DOHH2 (cell line): ENCODE measurements around the gene KNL1.

Experiments
- H3F3A ChIP-seq: fragments of 200-600 bp; sonication (generic), shearing (Covaris generic); 2 replicates; pipeline ENCODE4 v1.6.0; 2016; ENCODE audit warnings: antibody characterized with exemption, mild to moderate bottlenecking; ENCODE audit not compliant: control insufficient read depth, insufficient read depth
- H3K27ac ChIP-seq: fragments of 200-600 bp; sonication (generic); 2 replicates; pipeline ENCODE4 v1.5.1; 2014; ENCODE audit warnings: low read depth, mild to moderate bottlenecking, low read length, moderate library complexity
- H3K27me3 ChIP-seq: fragments of 200-600 bp; sonication (generic); 2 replicates; pipeline ENCODE4 v1.6.1; 2014; ENCODE audit warnings: mild to moderate bottlenecking, low read length, mixed read lengths; ENCODE audit not compliant: control insufficient read depth
- H3K36me3 ChIP-seq: fragments of 200-600 bp; sonication (generic); 2 replicates; pipeline ENCODE4 v1.6.1; 2014; ENCODE audit warnings: mild to moderate bottlenecking, low read length, moderate library complexity, mixed read lengths; ENCODE audit not compliant: control insufficient read depth
- H3K4me1 ChIP-seq: fragments of 200-600 bp; sonication (generic); 2 replicates; pipeline ENCODE4 v1.6.1; 2014; ENCODE audit warnings: mild to moderate bottlenecking, low read length, mixed read lengths; ENCODE audit not compliant: control insufficient read depth
- H3K4me2 ChIP-seq: fragments of 200-600 bp; sonication (generic); 2 replicates; pipeline ENCODE4 v1.6.0; 2014; ENCODE audit warnings: mild to moderate bottlenecking, low read length, moderate library complexity
- H3K4me3 ChIP-seq: fragments of 200-600 bp; sonication (generic); 2 replicates; pipeline ENCODE4 v1.5.1; 2014; ENCODE audit warnings: mild to moderate bottlenecking, low read length, mixed read lengths
- H3K79me2 ChIP-seq: fragments of 200-600 bp; sonication (generic); 2 replicates; pipeline ENCODE4 v1.6.1; 2014; ENCODE audit warnings: mild to moderate bottlenecking, low read length, mixed read lengths; ENCODE audit not compliant: control insufficient read depth
- H3K9me2 ChIP-seq: fragments of 200-600 bp; sonication (generic); replicated peaks from 2 replicates; pipeline ENCODE4 v1.6.1; 2014; ENCODE audit warnings: mild to moderate bottlenecking, low read length, mixed read lengths; ENCODE audit not compliant: control insufficient read depth
- H3K9me3 ChIP-seq: fragments of 200-600 bp; sonication (generic); 2 replicates; pipeline ENCODE4 v1.6.1; 2014; ENCODE audit warnings: antibody characterized with exemption, low read length, mixed read lengths; ENCODE audit not compliant: control insufficient read depth, insufficient read depth
- H4K20me1 ChIP-seq: fragments of 200-600 bp; sonication (generic); 2 replicates; pipeline ENCODE4 v1.6.0; 2014; ENCODE audit warnings: low read depth, mild to moderate bottlenecking, antibody characterized with exemption, low read length, moderate library complexity; ENCODE audit not compliant: control insufficient read depth, insufficient read depth
- EZH2phosphoT487 ChIP-seq: fragments of 200-600 bp; sonication (generic); IDR thresholded peaks from 2 replicates; pipeline ENCODE4 v1.6.1; 2017; ENCODE audit warnings: borderline replicate concordance, mild to moderate bottlenecking, antibody characterized with exemption, low read length, moderate library complexity, mixed read lengths
- TF ChIP-seq, protein P1 (sequence below): fragments of 200-600 bp; sonication (generic); IDR thresholded peaks from one replicate; pipeline ENCODE4 v1.5.1; 2014; ENCODE audit warnings: antibody characterized with exemption, mild to moderate bottlenecking, low read depth, low read length; ENCODE audit not compliant: poor library complexity, severe bottlenecking

Gene KNL1

DNA sequence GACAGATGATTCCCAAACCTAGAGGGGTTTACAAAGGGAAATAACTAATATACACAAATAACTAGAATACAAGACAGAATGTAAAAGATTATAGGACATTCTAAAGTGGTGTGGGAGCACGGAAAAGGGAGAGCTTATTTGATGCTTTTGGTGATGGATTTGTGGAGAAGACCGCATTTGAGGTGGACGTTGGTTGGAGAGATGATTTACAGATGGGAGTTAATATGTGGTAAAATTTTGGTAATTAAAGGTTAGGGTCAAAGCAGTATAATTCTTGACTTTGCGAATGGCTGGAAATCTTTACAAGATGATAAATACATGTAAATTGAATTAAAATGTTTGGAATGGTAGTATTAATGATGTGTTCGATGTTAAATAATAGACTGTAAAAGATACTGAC, 1.2 kb downstream of the KNL1 start:
- Histone ChIP-seq H4K20me1 (0 out of 2 replicates have a peak, but pooled peaks cover 5% of the 10 kb centered on the region), H3K4me1 (peaks cover 60% of the 10 kb centered on the region), H3K9me2 (no peaks in the 10 kb centered on the region), H3K27ac (peak overlapping the region; percentile 92), H3K79me2 (peaks cover 60% of the 10 kb centered on the region), H3K4me2 (peak overlapping the region; percentile 64), H3K4me3 (peak overlapping the region; percentile 87), H3K9me3 (no peaks in the 10 kb centered on the region), H3K27me3 (0 out of 2 replicates have a peak, but pooled peaks cover 3% of the 10 kb centered on the region), H3F3A (peaks cover 10% of the 10 kb centered on the region), H3K36me3 (peaks cover 30% of the 10 kb centered on the region)
- TF ChIP-seq, protein P1, sequence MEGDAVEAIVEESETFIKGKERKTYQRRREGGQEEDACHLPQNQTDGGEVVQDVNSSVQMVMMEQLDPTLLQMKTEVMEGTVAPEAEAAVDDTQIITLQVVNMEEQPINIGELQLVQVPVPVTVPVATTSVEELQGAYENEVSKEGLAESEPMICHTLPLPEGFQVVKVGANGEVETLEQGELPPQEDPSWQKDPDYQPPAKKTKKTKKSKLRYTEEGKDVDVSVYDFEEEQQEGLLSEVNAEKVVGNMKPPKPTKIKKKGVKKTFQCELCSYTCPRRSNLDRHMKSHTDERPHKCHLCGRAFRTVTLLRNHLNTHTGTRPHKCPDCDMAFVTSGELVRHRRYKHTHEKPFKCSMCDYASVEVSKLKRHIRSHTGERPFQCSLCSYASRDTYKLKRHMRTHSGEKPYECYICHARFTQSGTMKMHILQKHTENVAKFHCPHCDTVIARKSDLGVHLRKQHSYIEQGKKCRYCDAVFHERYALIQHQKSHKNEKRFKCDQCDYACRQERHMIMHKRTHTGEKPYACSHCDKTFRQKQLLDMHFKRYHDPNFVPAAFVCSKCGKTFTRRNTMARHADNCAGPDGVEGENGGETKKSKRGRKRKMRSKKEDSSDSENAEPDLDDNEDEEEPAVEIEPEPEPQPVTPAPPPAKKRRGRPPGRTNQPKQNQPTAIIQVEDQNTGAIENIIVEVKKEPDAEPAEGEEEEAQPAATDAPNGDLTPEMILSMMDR, result no peak
- no peak for TF ChIP-seq EZH2phosphoT487

DNA sequence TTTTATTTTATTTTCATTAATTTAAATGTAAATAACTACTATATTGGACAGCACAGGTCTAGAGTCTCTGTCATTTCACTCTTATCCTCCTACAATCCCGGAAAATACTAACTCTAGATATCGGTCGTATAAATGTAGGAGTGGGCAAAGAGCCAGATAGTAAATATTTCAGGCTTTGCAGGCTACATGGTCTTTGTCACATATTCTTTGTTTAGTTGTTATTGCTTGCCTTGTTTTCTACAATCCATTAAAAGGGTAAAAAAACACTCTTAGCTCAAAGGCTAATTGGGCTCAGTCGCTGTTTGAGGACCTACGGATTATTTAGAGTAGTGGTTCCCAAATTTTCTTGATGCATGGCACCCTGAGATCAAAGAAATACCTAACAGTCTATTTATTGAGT, 1.7 kb downstream of the KNL1 start:
- peaks cover 66% of the 10 kb centered on the region for H3K79me2 ChIP-seq
- H3K27me3 ChIP-seq, result no peaks in the 10 kb centered on the region
- H3K36me3 ChIP-seq, result peaks cover 32% of the 10 kb centered on the region
- peak overlapping the region; percentile 64 for H3K4me2 ChIP-seq
- H4K20me1 ChIP-seq, result 0 out of 2 replicates have a peak, but pooled peaks cover 5% of the 10 kb centered on the region
- H3K27ac ChIP-seq, result no peak overlapping the region
- H3F3A ChIP-seq, result peaks cover 14% of the 10 kb centered on the region
- H3K9me3 ChIP-seq, result no peaks in the 10 kb centered on the region
- no peaks in the 10 kb centered on the region for H3K9me2 ChIP-seq
- H3K4me3 ChIP-seq, result peak overlapping the region; percentile 87
- TF ChIP-seq, protein P1, result no peak
- TF ChIP-seq EZH2phosphoT487, result no peak
- H3K4me1 ChIP-seq, result peaks cover 61% of the 10 kb centered on the region

DNA sequence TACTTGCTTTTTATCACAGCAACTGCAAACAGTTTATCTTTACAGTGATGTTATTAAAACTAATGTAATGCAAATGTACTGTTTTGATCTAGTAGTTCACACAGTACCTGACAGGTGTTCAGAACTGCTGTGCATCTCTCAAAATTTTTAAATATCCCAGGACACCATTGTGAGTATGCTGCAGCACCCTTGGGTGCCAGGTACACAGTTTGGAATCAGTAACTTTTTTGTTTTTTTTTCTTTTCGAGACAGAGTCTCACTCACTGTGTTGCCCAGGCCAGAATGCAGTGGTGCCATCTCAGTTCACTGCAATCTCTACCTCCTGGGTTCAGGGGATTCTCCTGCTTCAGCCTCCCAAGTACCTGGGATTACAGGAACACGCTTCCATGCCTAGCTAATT, 3.0 kb downstream of the KNL1 start:
- H3K79me2 ChIP-seq, result peaks cover 75% of the 10 kb centered on the region
- peak overlapping the region; percentile 46 for H3K4me2 ChIP-seq
- H3K4me3 ChIP-seq, result peak overlapping the region; percentile 87

More for the DNA sequence above, 3.0 kb downstream of the KNL1 start:
- H3K27me3 ChIP-seq, result no peaks in the 10 kb centered on the region
- 0 out of 2 replicates have a peak, but pooled peaks cover 5% of the 10 kb centered on the region for H4K20me1 ChIP-seq
- H3K27ac ChIP-seq, result 0 out of 2 replicates have a peak overlapping the region, but pooled peaks have one; percentile 18
- TF ChIP-seq, protein P1, result no peak
- TF ChIP-seq EZH2phosphoT487, result no peak
- H3K4me1 ChIP-seq, result peaks cover 66% of the 10 kb centered on the region
- peaks cover 37% of the 10 kb centered on the region for H3K36me3 ChIP-seq
- peaks cover 20% of the 10 kb centered on the region for H3F3A ChIP-seq
- no peaks in the 10 kb centered on the region for H3K9me3 ChIP-seq
- H3K9me2 ChIP-seq, result no peaks in the 10 kb centered on the region
